Activated T-cell treated with anti-CD3 and anti-CD28 coated beads for 24 hours (primary cell): ENCODE measurements around the gene SLC26A9.
"Not testable (repeated sequence)": the region's sequence is repeated elsewhere in the genome, so short reads cannot be mapped to it uniquely, and the experiment has no call there.

Experiments
- DNase-seq: peaks from one replicate; pipeline ENCODE4 v3.0.0-alpha.2; 2020; ENCODE audit warnings: low read depth

The SLC26A9 gene

GRCh38 chr1:205924460-205924790 is 18.8 kb downstream of the SLC26A9 start:
- no peak for DNase-seq

GRCh38 chr1:205923651-205924459 is 19.4 kb downstream of the SLC26A9 start:
- no peak for DNase-seq

GRCh38 chr1:205922806-205923205 is 20.4 kb downstream of the SLC26A9 start:
- no peak for DNase-seq

- DNase-seq = no peak
These were observed 20.9 kb downstream of the SLC26A9 start for GRCh38 chr1:205922314-205922713.

- DNase-seq = no peak
These were observed 21.7 kb downstream of the SLC26A9 start for GRCh38 chr1:205921570-205921909.

GRCh38 chr1:205920861-205921569 is 22.2 kb downstream of the SLC26A9 start:
- no peak for DNase-seq

- DNase-seq = no peak
These were observed 23.1 kb downstream of the SLC26A9 start for GRCh38 chr1:205920159-205920558.

GRCh38 chr1:205918955-205919746 is 24.1 kb downstream of the SLC26A9 start:
- DNase-seq = peak; percentile 60

- DNase-seq = no peak
These were observed 25.6 kb downstream of the SLC26A9 start for GRCh38 chr1:205917466-205918238.

GRCh38 chr1:205916541-205916940 is 26.7 kb downstream of the SLC26A9 start:
- no peak for DNase-seq

GRCh38 chr1:205915354-205915990 is 27.8 kb downstream of the SLC26A9 start:
- no peak for DNase-seq

GRCh38 chr1:205914730-205915129 is 28.5 kb downstream of the SLC26A9 start:
- DNase-seq = no peak

- no peak for DNase-seq
These were observed 29.1 kb downstream of the SLC26A9 start for GRCh38 chr1:205914155-205914507.

GRCh38 chr1:205913451-205914154 is 29.7 kb downstream of the SLC26A9 start:
- no peak for DNase-seq

- DNase-seq = no peak
These were observed 35.5 kb downstream of the SLC26A9 start for GRCh38 chr1:205907794-205908193.

- not testable (repeated sequence) for DNase-seq
These were observed 38.2 kb downstream of the SLC26A9 start for GRCh38 chr1:205905095-205905494.

GRCh38 chr1:205896351-205896750 is 46.9 kb downstream of the SLC26A9 start:
- no peak for DNase-seq

GRCh38 chr1:205894119-205894518 is 49.1 kb downstream of the SLC26A9 start:
- DNase-seq = not testable (repeated sequence)

- not testable (repeated sequence) for DNase-seq
These were observed 51.1 kb downstream of the SLC26A9 start for GRCh38 chr1:205892175-205892574.

- not testable (repeated sequence) for DNase-seq
These were observed 51.8 kb downstream of the SLC26A9 start for GRCh38 chr1:205891481-205891880.

- DNase-seq = not testable (repeated sequence)
These were observed 52.6 kb downstream of the SLC26A9 start for GRCh38 chr1:205890631-205891030.
